ENCODE results near the gene GALK2.
"Not testable (repeated sequence)": the region's sequence is repeated elsewhere in the genome, so short reads cannot be mapped to it uniquely, and the experiment has no call there.

- TF ChIP-seq OSR1 (CRISPR knock-in tag; IDR thresholded peaks at IDR 0.05); PATZ1 (CRISPR knock-in tag; IDR thresholded peaks at IDR 0.05; ENCODE audit: borderline replicate concordance); POU6F1 (CRISPR knock-in tag; IDR thresholded peaks at IDR 0.05; ENCODE audit: borderline replicate concordance, low read depth); ZC3H10 (CRISPR knock-in tag; IDR thresholded peaks at IDR 0.05); TOX (CRISPR knock-in tag; IDR thresholded peaks at IDR 0.05; ENCODE audit: borderline replicate concordance); ZFP3 (CRISPR knock-in tag; IDR thresholded peaks at IDR 0.05); ZNF8 (CRISPR knock-in tag; IDR thresholded peaks at IDR 0.05); BACH2 (CRISPR knock-in tag; IDR thresholded peaks at IDR 0.05; ENCODE audit: borderline replicate concordance); CSRNP3 (CRISPR knock-in tag; IDR thresholded peaks at IDR 0.05); TCF4 (CRISPR knock-in tag; IDR thresholded peaks at IDR 0.05; ENCODE audit: borderline replicate concordance): not testable (repeated sequence)
These were observed 5.7 kb downstream of the GALK2 start for GRCh38 chr15:49175582-49176397.

Data from SK-N-SH treated with all-trans-retinoic acid at 6 μM for 48 hours (cell line).